Calu3 (cell line): ENCODE data around the gene SLC9B2. TPM values are rescaled to one million over a fixed set of nuclear protein-coding genes. Genes with fewer than 3 reads are reported as not detected.

Source experiments
- BruUV-seq: library from RNA; stranded (reverse); fragments of 400-500 nt; replicated peaks from 2 replicates; lab custom pipeline; 2021; lab: Mats Ljungman, UMichigan
- CTCF ChIA-PET: fragments of 300-600 bp; sonication (Branson Sonifier 250); formaldehyde crosslinking; loops from one replicate; lab custom pipeline; 2022; ENCODE audit warnings: antibody characterized with exemption; lab: Charles Lee
- DNase-seq: peaks from one replicate; pipeline ENCODE4 v3.0.0; 2022
- H3K27ac Mint-ChIP-seq: one replicate; pipeline ENCODE4 v1.8.0; 2022; ENCODE audit warnings: mixed read lengths; ENCODE audit not compliant: unreplicated experiment
- H3K27me3 Mint-ChIP-seq: one replicate; pipeline ENCODE4 v1.8.0; 2022; ENCODE audit warnings: mixed read lengths; ENCODE audit not compliant: unreplicated experiment
- H3K36me3 Mint-ChIP-seq: one replicate; pipeline ENCODE4 v1.8.0; 2022; ENCODE audit warnings: mild to moderate bottlenecking, moderate library complexity, mixed read lengths; ENCODE audit not compliant: insufficient read depth, unreplicated experiment
- H3K4me1 Mint-ChIP-seq: one replicate; pipeline ENCODE4 v1.8.0; 2022; ENCODE audit warnings: mild to moderate bottlenecking, low read depth, mixed read lengths; ENCODE audit not compliant: unreplicated experiment
- H3K4me3 Mint-ChIP-seq: one replicate; pipeline ENCODE4 v1.8.0; 2022; ENCODE audit warnings: mild to moderate bottlenecking, low read depth, moderate library complexity, mixed read lengths; ENCODE audit not compliant: unreplicated experiment
- H3K9me3 Mint-ChIP-seq: one replicate; pipeline ENCODE4 v1.8.0; 2022; ENCODE audit warnings: low read depth, mixed read lengths; ENCODE audit not compliant: unreplicated experiment
- CTCF ChIP-seq: fragments of 200-600 bp; IDR thresholded peaks from one replicate; pipeline ENCODE4 v1.8.0; 2022; ENCODE audit warnings: antibody characterized with exemption; ENCODE audit not compliant: unreplicated experiment
- intact Hi-C: fragments of 100-400 bp; cut with micrococcal nuclease; formaldehyde crosslinking; loops from one replicate; pipeline ENCODE4 v1.10.0; 2022; ENCODE audit not compliant: unreplicated experiment
- total RNA-seq: library from RNA; stranded (reverse); gene quantifications from 2 replicates; pipeline ENCODE4 v1.2.3, GENCODE V29; 2022

Gene SLC9B2
- total RNA-seq, 1 experiment from 2014 or later = 2.7 TPM

GRCh38 chr4:103075894-103076746 is 441 bp downstream of the SLC9B2 start:
- CTCF ChIA-PET = no interaction called here
- Mint-ChIP-seq H3K36me3 (peaks cover 19% of the 10 kb centered on the region), H3K27ac (no peak overlapping the region), H3K27me3 (peaks cover 24% of the 10 kb centered on the region), H3K9me3 (no peaks in the 10 kb centered on the region), H3K4me1 (peaks cover 18% of the 10 kb centered on the region), H3K4me3 (peak overlapping the region; percentile 76)
- peak; percentile 21 for DNase-seq
- no TSS peak for BruUV-seq
- no peak for TF ChIP-seq CTCF
- intact Hi-C loops = no loop called here

GRCh38 chr4:103075435-103075893 is 1.1 kb downstream of the SLC9B2 start:
- peaks cover 18% of the 10 kb centered on the region for H3K4me1 Mint-ChIP-seq
- peaks cover 19% of the 10 kb centered on the region for H3K36me3 Mint-ChIP-seq
- TF ChIP-seq CTCF = no peak
- peak overlapping the region; percentile 76 for H3K4me3 Mint-ChIP-seq
- peaks cover 24% of the 10 kb centered on the region for H3K27me3 Mint-ChIP-seq
- no peaks in the 10 kb centered on the region for H3K9me3 Mint-ChIP-seq
- no peak for DNase-seq
- H3K27ac Mint-ChIP-seq = no peak overlapping the region
- BruUV-seq = TSS peak; percentile 61
- CTCF ChIA-PET = no interaction called here
- intact Hi-C loops = no loop called here

- no peak for TF ChIP-seq CTCF
- CTCF ChIA-PET = no interaction called here
- H3K36me3 Mint-ChIP-seq = peaks cover 19% of the 10 kb centered on the region
- BruUV-seq = no TSS peak
- H3K27ac Mint-ChIP-seq = no peak overlapping the region
- peaks cover 24% of the 10 kb centered on the region for H3K27me3 Mint-ChIP-seq
- no peak for DNase-seq
- no peak overlapping the region for H3K4me3 Mint-ChIP-seq
- H3K9me3 Mint-ChIP-seq = no peaks in the 10 kb centered on the region
- intact Hi-C loops = no loop called here
- peaks cover 18% of the 10 kb centered on the region for H3K4me1 Mint-ChIP-seq
Measured at GRCh38 chr4:103074744-103075434, 1.7 kb downstream of the SLC9B2 start.

- Mint-ChIP-seq H3K4me3 (no peak overlapping the region), H3K4me1 (peaks cover 18% of the 10 kb centered on the region), H3K9me3 (no peaks in the 10 kb centered on the region), H3K27me3 (peaks cover 24% of the 10 kb centered on the region), H3K36me3 (peaks cover 19% of the 10 kb centered on the region), H3K27ac (peak overlapping the region; percentile 30)
- no peak for DNase-seq
- intact Hi-C loops = no loop called here
- no TSS peak for BruUV-seq
- no peak for TF ChIP-seq CTCF
- CTCF ChIA-PET = no interaction called here
Measured at GRCh38 chr4:103073792-103074438, 2.6 kb downstream of the SLC9B2 start.
